ENCODE data around the gene CDKN1C.

The CDKN1C gene

DNA sequence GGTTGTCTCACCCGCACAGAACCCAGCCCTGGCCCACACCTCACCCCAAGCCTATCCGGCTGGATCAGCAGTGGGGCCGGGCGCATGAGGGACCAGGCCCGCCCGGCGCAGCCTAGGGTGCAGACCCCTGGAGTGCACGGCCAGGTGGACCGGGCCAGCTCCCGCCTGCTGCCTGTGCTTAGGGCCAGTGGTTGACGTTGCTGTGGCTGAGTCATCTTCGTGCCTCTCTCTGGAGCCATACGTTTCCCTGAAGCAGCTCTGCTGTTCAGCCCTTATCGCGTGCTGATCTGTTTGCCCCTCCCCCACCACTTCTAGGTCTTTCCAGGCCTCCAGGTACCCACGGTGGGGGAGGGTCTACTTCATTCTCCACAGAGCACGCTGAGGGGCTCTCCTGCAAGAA lies 39.5 kb downstream of the CDKN1C start:
- TF ChIP-seq, protein P1, sequence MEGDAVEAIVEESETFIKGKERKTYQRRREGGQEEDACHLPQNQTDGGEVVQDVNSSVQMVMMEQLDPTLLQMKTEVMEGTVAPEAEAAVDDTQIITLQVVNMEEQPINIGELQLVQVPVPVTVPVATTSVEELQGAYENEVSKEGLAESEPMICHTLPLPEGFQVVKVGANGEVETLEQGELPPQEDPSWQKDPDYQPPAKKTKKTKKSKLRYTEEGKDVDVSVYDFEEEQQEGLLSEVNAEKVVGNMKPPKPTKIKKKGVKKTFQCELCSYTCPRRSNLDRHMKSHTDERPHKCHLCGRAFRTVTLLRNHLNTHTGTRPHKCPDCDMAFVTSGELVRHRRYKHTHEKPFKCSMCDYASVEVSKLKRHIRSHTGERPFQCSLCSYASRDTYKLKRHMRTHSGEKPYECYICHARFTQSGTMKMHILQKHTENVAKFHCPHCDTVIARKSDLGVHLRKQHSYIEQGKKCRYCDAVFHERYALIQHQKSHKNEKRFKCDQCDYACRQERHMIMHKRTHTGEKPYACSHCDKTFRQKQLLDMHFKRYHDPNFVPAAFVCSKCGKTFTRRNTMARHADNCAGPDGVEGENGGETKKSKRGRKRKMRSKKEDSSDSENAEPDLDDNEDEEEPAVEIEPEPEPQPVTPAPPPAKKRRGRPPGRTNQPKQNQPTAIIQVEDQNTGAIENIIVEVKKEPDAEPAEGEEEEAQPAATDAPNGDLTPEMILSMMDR (conservative IDR thresholded peaks at IDR 0.05; ENCODE audit: control insufficient read depth, insufficient read depth, low read depth, low read length) = no peak
- H3K4me3 ChIP-seq (ENCODE audit: control insufficient read depth, low read depth, low read length) = no peak overlapping the region
- no peak for DNase-seq (ENCODE audit: low read depth)

DNA sequence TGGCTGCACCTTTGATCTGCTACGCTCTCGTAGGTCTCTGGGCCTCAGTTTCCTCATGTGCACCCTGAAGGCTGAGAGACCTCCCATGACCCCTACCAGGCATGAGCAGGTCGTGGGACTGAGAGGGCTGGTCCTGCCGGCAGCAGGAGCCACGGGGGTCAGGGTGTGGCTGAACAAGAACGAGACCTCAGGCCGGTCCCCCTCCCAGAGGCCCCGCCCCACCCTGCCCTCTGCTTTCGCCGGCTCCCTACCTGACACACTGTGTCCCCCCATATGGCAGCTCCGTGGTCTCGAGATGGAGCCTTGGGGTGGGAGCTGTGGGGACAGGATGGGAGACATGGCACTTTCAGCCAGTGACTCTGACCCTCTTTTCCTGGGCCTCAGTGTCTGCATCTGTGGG lies 40.6 kb downstream of the CDKN1C start:
- TF ChIP-seq, protein P1 (conservative IDR thresholded peaks at IDR 0.05; ENCODE audit: control insufficient read depth, insufficient read depth, low read depth, low read length) = no peak
- no peak overlapping the region for H3K4me3 ChIP-seq (ENCODE audit: control insufficient read depth, low read depth, low read length)
- no peak for DNase-seq (ENCODE audit: low read depth)

DNA sequence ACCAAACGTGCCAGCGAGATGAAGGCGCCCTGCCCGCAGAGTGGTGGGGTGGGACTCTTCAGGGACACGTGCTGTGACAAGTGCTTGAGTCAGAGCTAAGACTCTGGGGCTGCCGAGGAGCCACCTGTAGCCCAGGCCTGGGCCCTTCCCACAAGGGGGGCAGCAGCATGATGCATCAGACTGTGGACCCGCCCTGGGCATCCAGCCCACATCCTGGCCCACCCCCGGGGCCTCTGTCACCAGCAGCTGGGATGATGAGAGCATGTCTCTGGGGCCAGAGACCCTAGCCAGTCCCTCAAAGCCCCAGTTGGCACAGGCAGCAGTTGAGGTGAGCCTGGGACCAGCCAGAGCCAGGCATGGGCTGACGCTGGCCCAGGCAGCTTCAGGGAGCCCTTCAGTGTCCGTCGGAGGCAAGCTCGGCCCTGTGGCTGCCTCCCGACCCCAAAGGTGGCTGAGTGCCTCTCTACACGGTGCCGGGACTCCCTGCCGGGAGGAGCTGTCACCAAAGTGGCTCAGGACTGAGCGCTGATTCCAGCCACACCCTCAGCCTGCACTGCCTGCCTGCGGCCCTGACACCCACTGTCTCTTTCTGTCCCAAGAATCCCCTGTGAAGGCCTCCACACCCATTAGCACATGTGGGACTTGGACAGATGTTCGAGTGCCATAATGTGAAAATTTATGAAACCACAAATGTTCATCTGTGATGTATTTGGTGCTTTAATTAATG lies 41.3 kb downstream of the CDKN1C start:
- no peak overlapping the region for H3K4me3 ChIP-seq (ENCODE audit: control insufficient read depth, low read depth, low read length)
- TF ChIP-seq, protein P1 (conservative IDR thresholded peaks at IDR 0.05; ENCODE audit: control insufficient read depth, insufficient read depth, low read depth, low read length) = no peak
- DNase-seq (ENCODE audit: low read depth) = no peak

DNA sequence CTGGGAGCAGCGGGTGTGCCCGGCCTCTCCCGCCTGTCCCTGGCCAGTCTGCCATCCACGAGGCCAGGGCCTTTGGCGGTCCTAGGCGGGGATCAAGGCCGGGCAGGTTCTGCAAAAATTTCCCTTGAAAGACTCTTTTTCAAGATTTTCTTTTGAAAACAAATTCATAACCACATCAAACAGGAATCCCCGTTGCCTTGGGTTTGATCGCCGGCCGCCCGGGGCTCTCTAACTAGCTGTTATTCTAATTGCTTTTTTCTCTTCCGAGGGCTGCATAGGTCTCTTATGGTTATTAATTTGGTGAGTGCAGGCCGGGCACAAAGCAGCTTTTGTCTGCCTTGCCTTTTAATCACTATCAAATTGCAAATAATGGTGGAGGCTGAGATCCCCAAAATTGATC lies 42.0 kb downstream of the CDKN1C start:
- DNase-seq (ENCODE audit: low read depth) = no peak
- H3K4me3 ChIP-seq (ENCODE audit: control insufficient read depth, low read depth, low read length) = no peak overlapping the region
- TF ChIP-seq, protein P1 (conservative IDR thresholded peaks at IDR 0.05; ENCODE audit: control insufficient read depth, insufficient read depth, low read depth, low read length) = no peak

DNA sequence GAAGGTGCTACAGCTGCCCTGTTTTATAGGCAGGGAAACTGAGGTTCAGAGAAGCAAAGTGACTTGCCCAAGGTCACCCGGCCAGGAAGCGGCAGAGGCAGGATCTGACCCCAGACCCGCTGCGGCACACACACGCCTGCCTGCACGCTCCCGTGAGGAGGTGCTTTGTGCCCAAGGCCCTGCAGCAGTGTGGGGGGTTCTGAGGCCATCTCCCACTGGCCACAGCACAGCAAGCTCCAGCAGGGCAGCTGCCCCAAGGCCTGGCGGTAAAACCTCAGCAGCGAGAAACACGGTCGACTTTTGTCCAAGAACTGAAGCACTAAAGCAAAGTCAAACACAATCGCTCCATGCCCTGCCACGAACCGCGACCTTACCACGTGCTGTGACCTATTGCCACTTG lies 42.7 kb downstream of the CDKN1C start:
- TF ChIP-seq, protein P1 (conservative IDR thresholded peaks at IDR 0.05; ENCODE audit: control insufficient read depth, insufficient read depth, low read depth, low read length) = no peak
- no peak for DNase-seq (ENCODE audit: low read depth)
- no peak overlapping the region for H3K4me3 ChIP-seq (ENCODE audit: control insufficient read depth, low read depth, low read length)

DNA sequence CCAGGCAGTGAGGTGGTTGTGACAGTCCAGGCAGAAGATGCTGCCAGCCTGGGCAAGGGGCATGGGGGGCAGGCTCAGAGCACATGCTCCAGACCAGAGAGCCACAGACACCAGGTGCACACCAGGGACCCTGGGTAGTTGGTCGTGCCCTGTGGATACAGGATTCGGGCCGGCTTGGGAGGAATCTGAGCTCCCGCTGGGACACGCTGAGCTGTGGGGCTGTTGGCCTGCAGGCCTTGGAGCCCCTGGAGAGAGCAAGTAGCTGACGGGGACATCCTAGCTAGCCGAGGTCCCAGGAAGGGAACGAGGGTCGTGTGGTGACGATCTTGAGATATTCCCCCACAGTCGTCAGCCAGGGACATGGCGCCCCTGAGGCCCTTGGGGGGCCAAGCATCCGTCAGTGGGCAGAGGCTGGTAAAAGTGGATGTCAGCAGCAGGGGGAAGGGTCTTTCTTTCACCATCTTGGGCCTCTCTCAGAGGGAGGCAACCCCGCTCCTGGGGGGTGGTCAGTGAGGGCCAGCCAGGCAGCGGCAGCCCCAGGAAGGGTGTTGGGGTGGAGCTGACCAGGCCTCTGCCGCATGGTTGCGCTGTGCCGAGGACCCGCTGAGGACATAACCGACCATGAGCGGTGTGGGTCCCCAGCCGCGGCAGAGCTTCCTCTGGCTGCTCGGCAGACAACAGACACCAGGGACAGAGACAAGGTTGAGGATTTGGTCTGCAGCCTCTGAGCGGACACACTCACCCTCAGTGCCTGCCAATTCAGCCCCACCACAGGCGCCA lies 44.0 kb downstream of the CDKN1C start:
- no peak overlapping the region for H3K4me3 ChIP-seq (ENCODE audit: control insufficient read depth, low read depth, low read length)
- TF ChIP-seq, protein P1 (conservative IDR thresholded peaks at IDR 0.05; ENCODE audit: control insufficient read depth, insufficient read depth, low read depth, low read length) = no peak
- no peak for DNase-seq (ENCODE audit: low read depth)

Data from fibroblast of mammary gland (primary cell).